ENCODE data around the gene CADM2.

CADM2 gene

GRCh38 chr3:85508659-85509058, 549.9 kb downstream of the CADM2 start:
- Histone ChIP-seq H3F3A (ENCODE audit: insufficient read depth, low read length) (no peaks in the 10 kb centered on the region), H3K9me2 (ENCODE audit: low read depth, low read length) (no peaks in the 10 kb centered on the region; the same call in 1 of the 2 replicates), H3K79me2 (ENCODE audit: insufficient read depth, low read length) (no peaks in the 10 kb centered on the region), H3K27me3 (ENCODE audit: insufficient read depth, low read length) (no peaks in the 10 kb centered on the region), H3K9ac (ENCODE audit: low read length) (no peak overlapping the region), H3K4me2 (ENCODE audit: low read length) (no peak overlapping the region), H2AFZ (ENCODE audit: low read length) (no peak overlapping the region), H4K20me1 (ENCODE audit: insufficient read depth, low read length) (no peaks in the 10 kb centered on the region), H3K9me3 (ENCODE audit: low read length) (no peaks in the 10 kb centered on the region), H3K36me3 (ENCODE audit: insufficient read depth, low read length) (no peaks in the 10 kb centered on the region), H3K27ac (ENCODE audit: low read depth, low read length, poor library complexity, severe bottlenecking) (no peak overlapping the region), H3K4me3 (ENCODE audit: low read depth, low read length, poor library complexity, severe bottlenecking) (no peak overlapping the region), H3K4me1 (ENCODE audit: insufficient read depth, low read length, severe bottlenecking) (no peaks in the 10 kb centered on the region)
- TF ChIP-seq EZH2 (IDR thresholded peaks at IDR 0.05; ENCODE audit: borderline replicate concordance, low read length), result no peak
- TF ChIP-seq, protein P1, sequence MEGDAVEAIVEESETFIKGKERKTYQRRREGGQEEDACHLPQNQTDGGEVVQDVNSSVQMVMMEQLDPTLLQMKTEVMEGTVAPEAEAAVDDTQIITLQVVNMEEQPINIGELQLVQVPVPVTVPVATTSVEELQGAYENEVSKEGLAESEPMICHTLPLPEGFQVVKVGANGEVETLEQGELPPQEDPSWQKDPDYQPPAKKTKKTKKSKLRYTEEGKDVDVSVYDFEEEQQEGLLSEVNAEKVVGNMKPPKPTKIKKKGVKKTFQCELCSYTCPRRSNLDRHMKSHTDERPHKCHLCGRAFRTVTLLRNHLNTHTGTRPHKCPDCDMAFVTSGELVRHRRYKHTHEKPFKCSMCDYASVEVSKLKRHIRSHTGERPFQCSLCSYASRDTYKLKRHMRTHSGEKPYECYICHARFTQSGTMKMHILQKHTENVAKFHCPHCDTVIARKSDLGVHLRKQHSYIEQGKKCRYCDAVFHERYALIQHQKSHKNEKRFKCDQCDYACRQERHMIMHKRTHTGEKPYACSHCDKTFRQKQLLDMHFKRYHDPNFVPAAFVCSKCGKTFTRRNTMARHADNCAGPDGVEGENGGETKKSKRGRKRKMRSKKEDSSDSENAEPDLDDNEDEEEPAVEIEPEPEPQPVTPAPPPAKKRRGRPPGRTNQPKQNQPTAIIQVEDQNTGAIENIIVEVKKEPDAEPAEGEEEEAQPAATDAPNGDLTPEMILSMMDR (IDR thresholded peaks at IDR 0.05; ENCODE audit: low read length), result no peak

- no peak overlapping the region for H3K9ac ChIP-seq (ENCODE audit: low read length)
- no peaks in the 10 kb centered on the region; the same call in 1 of the 2 replicates for H3K9me2 ChIP-seq (ENCODE audit: low read depth, low read length)
- no peaks in the 10 kb centered on the region for H3K27me3 ChIP-seq (ENCODE audit: insufficient read depth, low read length)
- H3K27ac ChIP-seq (ENCODE audit: low read depth, low read length, poor library complexity, severe bottlenecking), result no peak overlapping the region
- no peaks in the 10 kb centered on the region for H4K20me1 ChIP-seq (ENCODE audit: insufficient read depth, low read length)
- H3K4me3 ChIP-seq (ENCODE audit: low read depth, low read length, poor library complexity, severe bottlenecking), result no peak overlapping the region
- TF ChIP-seq, protein P1 (IDR thresholded peaks at IDR 0.05; ENCODE audit: low read length), result no peak
- TF ChIP-seq EZH2 (IDR thresholded peaks at IDR 0.05; ENCODE audit: borderline replicate concordance, low read length), result no peak
- H3K4me2 ChIP-seq (ENCODE audit: low read length), result no peak overlapping the region
- no peaks in the 10 kb centered on the region for H3K4me1 ChIP-seq (ENCODE audit: insufficient read depth, low read length, severe bottlenecking)
- no peaks in the 10 kb centered on the region for H3K79me2 ChIP-seq (ENCODE audit: insufficient read depth, low read length)
- H3K9me3 ChIP-seq (ENCODE audit: low read length), result no peaks in the 10 kb centered on the region
- H3F3A ChIP-seq (ENCODE audit: insufficient read depth, low read length), result no peaks in the 10 kb centered on the region
- H2AFZ ChIP-seq (ENCODE audit: low read length), result no peak overlapping the region
- no peaks in the 10 kb centered on the region for H3K36me3 ChIP-seq (ENCODE audit: insufficient read depth, low read length)
Observed at GRCh38 chr3:85516146-85516545, 557.4 kb downstream of the CADM2 start.

DNA sequence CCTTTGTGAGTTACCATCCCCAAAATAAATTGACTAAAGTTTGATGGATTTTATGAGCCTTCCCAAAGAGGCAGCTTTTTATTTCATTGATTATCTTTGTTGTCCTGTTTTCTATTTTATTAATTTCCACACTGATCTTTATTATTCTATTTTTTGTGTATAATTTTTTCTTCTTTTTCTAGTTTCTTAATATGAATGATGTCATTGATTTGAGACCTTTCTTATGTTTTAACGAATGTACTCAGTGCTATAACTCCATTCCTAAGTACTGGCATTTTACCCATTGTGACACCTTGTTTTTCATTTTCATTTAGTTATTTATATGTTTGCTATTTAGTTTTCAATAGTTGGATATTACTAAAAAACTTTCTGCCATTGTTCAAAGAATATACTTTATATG, 565.3 kb downstream of the CADM2 start:
- Histone ChIP-seq H3K9me3 (ENCODE audit: low read length) (no peaks in the 10 kb centered on the region), H3K27me3 (ENCODE audit: insufficient read depth, low read length) (no peaks in the 10 kb centered on the region), H3K4me2 (ENCODE audit: low read length) (no peak overlapping the region), H3K9me2 (ENCODE audit: low read depth, low read length) (no peaks in the 10 kb centered on the region), H3K4me1 (ENCODE audit: insufficient read depth, low read length, severe bottlenecking) (no peaks in the 10 kb centered on the region), H3K27ac (ENCODE audit: low read depth, low read length, poor library complexity, severe bottlenecking) (no peak overlapping the region), H2AFZ (ENCODE audit: low read length) (no peak overlapping the region), H4K20me1 (ENCODE audit: insufficient read depth, low read length) (no peaks in the 10 kb centered on the region), H3F3A (ENCODE audit: insufficient read depth, low read length) (no peaks in the 10 kb centered on the region), H3K79me2 (ENCODE audit: insufficient read depth, low read length) (no peaks in the 10 kb centered on the region), H3K9ac (ENCODE audit: low read length) (no peak overlapping the region), H3K36me3 (ENCODE audit: insufficient read depth, low read length) (no peaks in the 10 kb centered on the region), H3K4me3 (ENCODE audit: low read depth, low read length, poor library complexity, severe bottlenecking) (no peak overlapping the region)
- TF ChIP-seq, protein P1 (IDR thresholded peaks at IDR 0.05; ENCODE audit: low read length), result no peak
- TF ChIP-seq EZH2 (IDR thresholded peaks at IDR 0.05; ENCODE audit: borderline replicate concordance, low read length), result no peak
